ENCODE results near the gene ZCCHC7.

DNA sequence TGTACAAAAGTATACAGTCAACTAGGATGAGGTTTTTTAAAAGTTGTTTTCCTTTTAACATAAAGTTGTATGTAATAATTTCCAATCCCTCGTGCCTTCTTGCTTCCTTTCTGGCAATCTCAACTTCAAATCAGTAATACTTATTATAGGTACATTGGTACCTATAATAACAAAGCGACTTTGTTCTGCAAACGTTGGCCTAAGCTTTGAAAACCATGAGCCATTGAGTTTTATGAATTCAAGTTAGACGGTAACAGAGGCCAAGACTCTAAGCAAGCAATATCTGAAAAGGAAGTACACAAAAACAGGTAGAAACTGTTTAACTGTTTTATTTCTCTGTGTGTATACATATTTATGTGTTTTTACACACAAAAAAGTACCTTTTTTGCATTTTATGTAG lies 166.9 kb downstream of the ZCCHC7 start:
- TF ChIP-seq RAD21 (conservative IDR thresholded peaks at IDR 0.05): no peak
- TF ChIP-seq, protein P1, sequence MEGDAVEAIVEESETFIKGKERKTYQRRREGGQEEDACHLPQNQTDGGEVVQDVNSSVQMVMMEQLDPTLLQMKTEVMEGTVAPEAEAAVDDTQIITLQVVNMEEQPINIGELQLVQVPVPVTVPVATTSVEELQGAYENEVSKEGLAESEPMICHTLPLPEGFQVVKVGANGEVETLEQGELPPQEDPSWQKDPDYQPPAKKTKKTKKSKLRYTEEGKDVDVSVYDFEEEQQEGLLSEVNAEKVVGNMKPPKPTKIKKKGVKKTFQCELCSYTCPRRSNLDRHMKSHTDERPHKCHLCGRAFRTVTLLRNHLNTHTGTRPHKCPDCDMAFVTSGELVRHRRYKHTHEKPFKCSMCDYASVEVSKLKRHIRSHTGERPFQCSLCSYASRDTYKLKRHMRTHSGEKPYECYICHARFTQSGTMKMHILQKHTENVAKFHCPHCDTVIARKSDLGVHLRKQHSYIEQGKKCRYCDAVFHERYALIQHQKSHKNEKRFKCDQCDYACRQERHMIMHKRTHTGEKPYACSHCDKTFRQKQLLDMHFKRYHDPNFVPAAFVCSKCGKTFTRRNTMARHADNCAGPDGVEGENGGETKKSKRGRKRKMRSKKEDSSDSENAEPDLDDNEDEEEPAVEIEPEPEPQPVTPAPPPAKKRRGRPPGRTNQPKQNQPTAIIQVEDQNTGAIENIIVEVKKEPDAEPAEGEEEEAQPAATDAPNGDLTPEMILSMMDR (IDR thresholded peaks at IDR 0.05; ENCODE audit: poor library complexity, severe bottlenecking): no peak
- no peak for TF ChIP-seq POLR2AphosphoS5 (IDR thresholded peaks at IDR 0.05)
- TF ChIP-seq TAF1 (IDR thresholded peaks at IDR 0.05; ENCODE audit: low read depth): no peak

Measured in neural cell (in vitro differentiated cells).